HepG2 (cell line): ENCODE results near the gene ARL4C. TPM values are rescaled to one million over a fixed set of nuclear protein-coding genes. Genes with fewer than 3 reads are reported as not detected.

Experiments
- BCL6 ChIP-seq: IDR thresholded peaks from 2 replicates; pipeline ENCODE4 v1.6.1; 2016; ENCODE audit warnings: missing genetic modification reagents, missing compliant biosample characterization
- MTF2 ChIP-seq: sonication (generic); formaldehyde crosslinking; IDR thresholded peaks from 2 replicates; pipeline ENCODE4 v1.5.0; 2020; ENCODE audit warnings: missing genetic modification reagents, borderline replicate concordance
- NRL ChIP-seq: sonication (generic); formaldehyde crosslinking; IDR thresholded peaks from 2 replicates; pipeline ENCODE4 v1.5.0; 2020; ENCODE audit warnings: missing genetic modification reagents, mild to moderate bottlenecking, moderate library complexity, borderline replicate concordance
- ZNF777 ChIP-seq: sonication (generic); formaldehyde crosslinking; IDR thresholded peaks from 2 replicates; pipeline ENCODE4 v1.4.0; 2020; ENCODE audit warnings: missing genetic modification reagents
- polyA plus RNA-seq, 8 experiments: library from polyadenylated mRNA; depleted of rRNA in 3 of 8; stranded (reverse) in 7 of 8; unstranded in 1 of 8; fragments of >200 nt; fragmentation: Illumina TruSeq in 4 of 8; extraction: Trizol in 4 of 8; gene quantifications; 2 replicates each; pipeline versions ENCODE4 v1.2.1 to v1.2.3, GENCODE V29; 2011 to 2016; ENCODE audit warnings: low read depth in 4 of 8, missing spikeins in 1 of 8, mixed read lengths in 1 of 8; ENCODE audit not compliant: insufficient read depth in 1 of 8
- total RNA-seq, 5 experiments: library from RNA; depleted of rRNA; stranded (reverse); fragments of >200 nt; fragmentation: Illumina TruSeq; extraction: Trizol; gene quantifications; 2 replicates each; pipeline ENCODE4 v1.2.3, GENCODE V29; 2016; ENCODE audit warnings: low read depth in 1 of 5
- TF ChIP-seq, protein P1 (sequence below): sonication (generic); formaldehyde crosslinking; IDR thresholded peaks from 2 replicates; pipeline ENCODE4 v1.9.0; 2022; ENCODE audit warnings: missing genetic modification reagents, mild to moderate bottlenecking, borderline replicate concordance
- TF ChIP-seq, protein P2 (sequence below): IDR thresholded peaks from 2 replicates; pipeline ENCODE4 v1.6.1; 2012; ENCODE audit warnings: inconsistent platforms
- TF ChIP-seq, protein P3 (sequence below): IDR thresholded peaks from 2 replicates; pipeline ENCODE4 v1.6.1; 2016; ENCODE audit warnings: missing compliant biosample characterization, missing genetic modification reagents, borderline replicate concordance

Gene ARL4C
- total and polyA plus RNA-seq, 2 of the 13 experiments (the other 11 are each of a cell fraction or from before 2014, with no cell fraction given), result 0.07 to 0.15 TPM

DNA sequence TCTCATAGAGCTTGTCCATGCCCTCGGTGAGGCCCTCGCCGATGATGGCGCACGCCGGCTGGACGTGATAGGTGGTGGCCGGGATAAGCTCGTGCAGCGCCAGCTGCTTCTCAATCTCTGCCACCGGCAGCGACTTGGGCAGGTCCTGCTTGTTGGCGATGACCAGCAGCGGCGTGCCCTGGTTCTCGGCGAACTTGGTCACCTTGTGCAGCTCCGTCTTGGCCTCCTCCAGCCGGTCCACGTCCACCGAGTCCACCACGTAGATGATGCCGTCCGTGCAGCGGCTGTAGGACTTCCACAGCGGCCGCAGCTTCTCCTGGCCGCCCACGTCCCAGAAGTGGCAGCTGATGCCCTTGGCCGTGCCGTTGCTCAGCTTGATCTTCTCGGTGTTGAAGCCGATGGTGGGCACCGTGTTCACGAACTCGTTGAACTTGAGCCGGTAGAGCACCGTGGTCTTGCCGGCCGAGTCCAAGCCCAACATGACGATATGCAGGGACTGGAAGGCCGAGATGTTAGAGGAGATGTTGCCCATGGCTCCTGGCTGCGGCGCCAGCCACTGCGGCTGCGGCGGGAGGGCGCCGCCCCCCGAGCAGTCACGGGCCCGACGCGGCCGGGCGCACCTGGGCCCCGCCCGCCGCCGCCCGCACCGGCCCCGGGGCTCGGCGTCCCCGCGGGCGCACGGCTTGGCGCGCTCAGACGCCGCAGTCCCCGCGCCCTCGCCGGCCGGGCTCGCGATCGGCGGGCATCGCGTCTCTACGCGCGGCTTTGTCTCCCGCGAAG is 636 bp downstream of the ARL4C start (continued):
- TF ChIP-seq, protein P1, sequence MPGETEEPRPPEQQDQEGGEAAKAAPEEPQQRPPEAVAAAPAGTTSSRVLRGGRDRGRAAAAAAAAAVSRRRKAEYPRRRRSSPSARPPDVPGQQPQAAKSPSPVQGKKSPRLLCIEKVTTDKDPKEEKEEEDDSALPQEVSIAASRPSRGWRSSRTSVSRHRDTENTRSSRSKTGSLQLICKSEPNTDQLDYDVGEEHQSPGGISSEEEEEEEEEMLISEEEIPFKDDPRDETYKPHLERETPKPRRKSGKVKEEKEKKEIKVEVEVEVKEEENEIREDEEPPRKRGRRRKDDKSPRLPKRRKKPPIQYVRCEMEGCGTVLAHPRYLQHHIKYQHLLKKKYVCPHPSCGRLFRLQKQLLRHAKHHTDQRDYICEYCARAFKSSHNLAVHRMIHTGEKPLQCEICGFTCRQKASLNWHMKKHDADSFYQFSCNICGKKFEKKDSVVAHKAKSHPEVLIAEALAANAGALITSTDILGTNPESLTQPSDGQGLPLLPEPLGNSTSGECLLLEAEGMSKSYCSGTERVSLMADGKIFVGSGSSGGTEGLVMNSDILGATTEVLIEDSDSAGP (CRISPR knock-in tag), result peak; percentile 39; the same call in 1 of the 2 replicates
- peak; percentile 24; the same call in 1 of the 2 replicates for TF ChIP-seq ZNF777 (CRISPR knock-in tag)
- TF ChIP-seq, protein P2, sequence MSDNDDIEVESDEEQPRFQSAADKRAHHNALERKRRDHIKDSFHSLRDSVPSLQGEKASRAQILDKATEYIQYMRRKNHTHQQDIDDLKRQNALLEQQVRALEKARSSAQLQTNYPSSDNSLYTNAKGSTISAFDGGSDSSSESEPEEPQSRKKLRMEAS, result no peak
- TF ChIP-seq BCL6 (CRISPR knock-in tag), result 0 out of 2 replicates have a peak, but pooled peaks have one; percentile 25
- TF ChIP-seq NRL, result peak; percentile 77
- TF ChIP-seq MTF2 (CRISPR knock-in tag), result peak; percentile 64; the same call in 1 of the 2 replicates
- TF ChIP-seq, protein P3, sequence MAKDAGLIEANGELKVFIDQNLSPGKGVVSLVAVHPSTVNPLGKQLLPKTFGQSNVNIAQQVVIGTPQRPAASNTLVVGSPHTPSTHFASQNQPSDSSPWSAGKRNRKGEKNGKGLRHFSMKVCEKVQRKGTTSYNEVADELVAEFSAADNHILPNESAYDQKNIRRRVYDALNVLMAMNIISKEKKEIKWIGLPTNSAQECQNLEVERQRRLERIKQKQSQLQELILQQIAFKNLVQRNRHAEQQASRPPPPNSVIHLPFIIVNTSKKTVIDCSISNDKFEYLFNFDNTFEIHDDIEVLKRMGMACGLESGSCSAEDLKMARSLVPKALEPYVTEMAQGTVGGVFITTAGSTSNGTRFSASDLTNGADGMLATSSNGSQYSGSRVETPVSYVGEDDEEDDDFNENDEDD (CRISPR knock-in tag), result 0 out of 2 replicates have a peak, but pooled peaks have one; percentile 25
